MM.1S (cell line): Measurements from ENCODE around the gene PXN.

Experiments
- EZH2phosphoT487 ChIP-seq: fragments of 300-600 bp; sonication (generic); IDR thresholded peaks from 2 replicates; pipeline ENCODE4 v1.6.1; 2018; ENCODE audit warnings: antibody characterized with exemption, low read length
- TF ChIP-seq, protein P1 (sequence below): fragments of 300-600 bp; sonication (generic); IDR thresholded peaks from 2 replicates; pipeline ENCODE4 v1.5.1; 2016; ENCODE audit warnings: antibody characterized with exemption, low read length, mixed read lengths

DNA sequence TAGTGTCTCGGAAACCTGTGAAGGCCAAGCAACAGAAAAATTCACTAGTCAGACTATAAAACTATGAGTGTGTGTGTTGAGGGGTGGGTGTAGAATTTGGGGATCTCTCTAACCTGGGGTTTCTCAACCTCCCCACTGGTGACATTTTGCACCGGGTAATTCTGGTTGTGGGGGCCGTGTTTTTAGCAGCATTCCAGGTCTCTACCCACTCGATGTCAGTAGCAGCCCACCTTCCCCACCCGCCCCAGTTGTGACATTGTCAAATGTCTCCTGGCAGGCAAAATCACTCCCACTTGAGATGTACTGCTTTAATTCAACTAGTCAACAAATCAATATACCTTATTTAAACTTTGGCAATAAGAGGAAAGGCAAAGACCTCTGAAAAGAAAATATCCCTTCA, 75.1 kb downstream of the PXN start:
- TF ChIP-seq, protein P1, sequence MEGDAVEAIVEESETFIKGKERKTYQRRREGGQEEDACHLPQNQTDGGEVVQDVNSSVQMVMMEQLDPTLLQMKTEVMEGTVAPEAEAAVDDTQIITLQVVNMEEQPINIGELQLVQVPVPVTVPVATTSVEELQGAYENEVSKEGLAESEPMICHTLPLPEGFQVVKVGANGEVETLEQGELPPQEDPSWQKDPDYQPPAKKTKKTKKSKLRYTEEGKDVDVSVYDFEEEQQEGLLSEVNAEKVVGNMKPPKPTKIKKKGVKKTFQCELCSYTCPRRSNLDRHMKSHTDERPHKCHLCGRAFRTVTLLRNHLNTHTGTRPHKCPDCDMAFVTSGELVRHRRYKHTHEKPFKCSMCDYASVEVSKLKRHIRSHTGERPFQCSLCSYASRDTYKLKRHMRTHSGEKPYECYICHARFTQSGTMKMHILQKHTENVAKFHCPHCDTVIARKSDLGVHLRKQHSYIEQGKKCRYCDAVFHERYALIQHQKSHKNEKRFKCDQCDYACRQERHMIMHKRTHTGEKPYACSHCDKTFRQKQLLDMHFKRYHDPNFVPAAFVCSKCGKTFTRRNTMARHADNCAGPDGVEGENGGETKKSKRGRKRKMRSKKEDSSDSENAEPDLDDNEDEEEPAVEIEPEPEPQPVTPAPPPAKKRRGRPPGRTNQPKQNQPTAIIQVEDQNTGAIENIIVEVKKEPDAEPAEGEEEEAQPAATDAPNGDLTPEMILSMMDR, result no peak
- TF ChIP-seq EZH2phosphoT487, result no peak
